Esophagus muscularis mucosa (tissue), 3 donors: ENCODE results near the gene METTL9.

ENCODE experiments used
- POLR2A ChIP-seq: fragments of 450-650 bp; IDR thresholded peaks from one replicate; pipeline ENCODE4 v1.6.1; 2017; ENCODE audit warnings: antibody characterized with exemption, moderate library complexity, mild to moderate bottlenecking, low read depth
- POLR2AphosphoS5 ChIP-seq, 2 donors: sonication (generic); formaldehyde crosslinking; IDR thresholded peaks; one replicate each; pipeline ENCODE4 v1.6.1; 2017; ENCODE audit warnings: antibody characterized with exemption in 2 of 2
- TF ChIP-seq, protein P1 (sequence below), 3 experiments: fragments of 200-600 bp in 2 of 3; fragments of 450-650 bp in 1 of 3; sonication (generic) in 2 of 3; IDR thresholded peaks; one replicate each; pipeline ENCODE4 v1.5.1; 2017 to 2019; ENCODE audit warnings: antibody characterized with exemption in 3 of 3, mild to moderate bottlenecking in 2 of 3, moderate library complexity in 1 of 3

GRCh38 chr16:21637032-21637968 lies 37.9 kb downstream of the METTL9 start:
- TF ChIP-seq, protein P1, sequence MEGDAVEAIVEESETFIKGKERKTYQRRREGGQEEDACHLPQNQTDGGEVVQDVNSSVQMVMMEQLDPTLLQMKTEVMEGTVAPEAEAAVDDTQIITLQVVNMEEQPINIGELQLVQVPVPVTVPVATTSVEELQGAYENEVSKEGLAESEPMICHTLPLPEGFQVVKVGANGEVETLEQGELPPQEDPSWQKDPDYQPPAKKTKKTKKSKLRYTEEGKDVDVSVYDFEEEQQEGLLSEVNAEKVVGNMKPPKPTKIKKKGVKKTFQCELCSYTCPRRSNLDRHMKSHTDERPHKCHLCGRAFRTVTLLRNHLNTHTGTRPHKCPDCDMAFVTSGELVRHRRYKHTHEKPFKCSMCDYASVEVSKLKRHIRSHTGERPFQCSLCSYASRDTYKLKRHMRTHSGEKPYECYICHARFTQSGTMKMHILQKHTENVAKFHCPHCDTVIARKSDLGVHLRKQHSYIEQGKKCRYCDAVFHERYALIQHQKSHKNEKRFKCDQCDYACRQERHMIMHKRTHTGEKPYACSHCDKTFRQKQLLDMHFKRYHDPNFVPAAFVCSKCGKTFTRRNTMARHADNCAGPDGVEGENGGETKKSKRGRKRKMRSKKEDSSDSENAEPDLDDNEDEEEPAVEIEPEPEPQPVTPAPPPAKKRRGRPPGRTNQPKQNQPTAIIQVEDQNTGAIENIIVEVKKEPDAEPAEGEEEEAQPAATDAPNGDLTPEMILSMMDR (IDR thresholded peaks at IDR 0.05): no peak
- no peak for TF ChIP-seq POLR2A
- TF ChIP-seq POLR2AphosphoS5 (IDR thresholded peaks at IDR 0.05): no peak
